GM21619 (cell line): ENCODE data around the gene PDE6H.

ENCODE experiments used
- ATAC-seq: cut with Tn5 transposase; IDR thresholded peaks from one replicate; pipeline ENCODE4 v1.9.1; 2021; ENCODE audit not compliant: unreplicated experiment

Gene PDE6H

DNA sequence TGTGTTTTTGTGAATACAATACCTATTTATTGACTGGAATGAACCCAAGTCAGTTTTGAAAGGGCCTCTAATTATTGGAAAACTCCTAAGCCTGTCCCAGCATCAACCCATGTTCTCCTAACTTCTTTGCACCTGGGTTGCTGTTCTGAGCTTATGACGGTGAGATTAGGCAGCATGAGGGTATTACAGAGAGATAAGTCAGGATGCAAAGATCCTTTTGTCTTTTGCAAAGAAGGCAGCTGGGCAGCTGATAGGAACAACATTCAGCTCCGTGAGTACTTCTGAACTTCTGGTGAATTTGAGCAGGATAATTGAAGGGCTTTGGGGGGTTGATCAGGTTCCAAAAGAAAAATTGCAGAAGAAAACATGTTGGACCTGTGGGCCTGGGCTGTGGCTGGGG is at the start of gene PDE6H:
TSS of gene PDE6H (plus strand) at position 227 of the 400 bp plus-strand sequence. CDS start 4,971 bp downstream, outside the sequence.
- ATAC-seq = no peak

DNA sequence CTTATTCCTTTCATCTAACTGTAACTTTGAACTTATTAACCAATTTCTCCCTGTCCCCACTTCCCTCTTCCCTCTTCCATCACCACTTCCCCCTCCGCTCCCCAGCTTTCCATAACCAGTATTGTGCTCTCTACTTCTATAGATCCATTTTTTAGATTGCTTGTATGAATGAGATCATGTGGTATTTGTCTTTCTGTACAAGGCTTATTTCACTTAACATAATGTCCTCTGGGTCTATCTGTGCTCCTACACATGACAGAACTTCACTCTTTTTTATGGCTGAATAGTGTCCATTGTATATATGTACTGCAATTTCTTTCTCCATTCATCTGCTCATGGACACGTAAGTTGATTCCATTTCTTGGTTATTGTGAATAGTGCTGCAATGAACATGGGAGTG is 48.9 kb upstream of the PDE6H start:
- no peak for ATAC-seq

DNA sequence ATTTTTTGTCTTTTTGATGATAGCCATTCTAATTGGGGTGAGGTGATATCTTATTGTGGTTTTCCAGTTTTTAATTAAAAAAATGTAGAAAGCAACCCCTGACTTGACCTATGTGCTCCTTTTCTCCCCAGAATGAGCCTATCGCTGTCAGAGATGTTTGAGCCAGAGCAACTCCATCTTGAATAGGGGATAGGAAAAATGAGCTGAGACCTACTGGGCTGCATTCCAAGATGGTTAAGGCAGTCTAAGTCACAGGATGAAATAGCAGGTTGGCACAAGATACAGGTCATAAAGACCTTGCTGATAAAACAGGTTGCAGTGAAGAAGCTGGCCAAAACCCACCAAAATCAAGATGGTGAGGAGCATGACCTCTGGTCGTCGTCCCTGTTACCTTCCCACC is 48.3 kb upstream of the PDE6H start:
- ATAC-seq = no peak

DNA sequence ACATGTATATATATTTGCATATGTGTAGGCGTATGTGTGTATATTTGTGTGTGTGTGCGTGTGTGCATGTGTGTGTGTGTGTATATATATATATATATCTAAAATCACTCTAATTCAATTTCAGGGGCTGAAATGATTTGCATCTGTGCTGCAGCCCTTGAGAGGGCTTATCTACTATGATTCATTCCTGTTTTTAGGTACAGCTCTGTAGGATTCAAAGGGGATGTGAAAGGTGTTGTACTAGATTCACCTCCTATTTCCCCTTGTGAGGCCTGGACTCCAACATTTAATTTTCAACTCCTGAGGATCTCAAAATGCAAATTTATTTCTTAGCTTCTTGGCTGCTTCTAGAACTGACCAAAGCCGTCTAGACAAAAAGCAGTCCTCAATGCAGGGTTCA is 45.6 kb upstream of the PDE6H start:
- ATAC-seq = no peak

DNA sequence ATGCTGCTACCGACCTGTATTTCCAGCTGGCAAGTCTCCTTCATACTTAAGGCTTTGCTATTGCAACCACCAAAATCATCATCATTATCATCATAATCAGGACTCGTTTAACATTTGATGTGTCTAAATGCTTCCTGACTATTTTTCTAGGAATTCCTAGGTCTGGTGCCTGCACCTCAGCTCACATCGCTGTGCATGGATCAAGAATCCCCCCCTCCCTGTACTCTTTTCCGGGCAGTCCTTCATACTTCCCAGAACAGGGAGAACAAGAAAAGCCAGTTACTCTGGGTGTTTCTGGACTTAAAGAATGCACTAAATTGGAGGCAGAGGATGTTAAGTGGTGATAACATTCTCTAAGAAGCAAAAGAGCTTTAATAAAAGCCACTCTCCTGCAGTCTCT is 43.9 kb upstream of the PDE6H start:
- ATAC-seq = no peak

DNA sequence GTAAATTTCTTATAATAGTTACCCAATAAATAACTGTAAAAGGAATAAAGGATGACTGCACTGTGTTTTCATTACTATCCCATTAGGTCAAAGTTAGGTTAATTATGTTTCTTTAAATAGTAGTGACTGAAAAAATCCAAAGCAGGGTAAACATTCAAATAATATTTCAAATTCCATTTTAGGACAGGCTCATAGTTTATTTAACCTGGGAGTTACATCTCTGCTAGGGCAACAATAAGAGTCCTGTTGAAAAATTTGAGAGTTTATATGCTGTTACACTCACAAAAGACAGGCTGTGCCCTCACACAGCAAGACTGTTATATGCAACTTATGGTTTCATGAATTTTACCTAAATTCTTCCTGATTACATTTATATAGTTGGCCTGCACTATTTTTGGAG is 42.5 kb upstream of the PDE6H start:
- ATAC-seq = no peak

DNA sequence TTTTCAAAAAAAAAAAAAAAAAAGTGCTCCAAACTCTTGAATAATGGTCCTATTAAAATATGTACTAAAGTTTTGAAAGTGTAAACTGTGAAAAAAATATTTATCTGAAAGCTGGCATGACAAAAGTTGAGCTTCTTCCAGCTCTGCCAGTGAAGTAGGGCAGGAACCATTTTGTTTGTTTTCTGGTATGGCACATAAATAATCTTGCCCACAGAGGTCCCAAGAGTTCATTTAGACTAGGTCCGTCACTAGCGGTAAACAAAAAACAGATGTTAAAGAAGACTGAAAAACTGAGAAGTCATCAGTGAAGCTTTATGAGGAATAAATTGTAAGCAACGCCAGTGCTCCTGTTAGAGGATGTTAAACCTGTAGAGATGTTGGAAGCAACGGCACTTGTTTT is 41.5 kb upstream of the PDE6H start:
- no peak for ATAC-seq

DNA sequence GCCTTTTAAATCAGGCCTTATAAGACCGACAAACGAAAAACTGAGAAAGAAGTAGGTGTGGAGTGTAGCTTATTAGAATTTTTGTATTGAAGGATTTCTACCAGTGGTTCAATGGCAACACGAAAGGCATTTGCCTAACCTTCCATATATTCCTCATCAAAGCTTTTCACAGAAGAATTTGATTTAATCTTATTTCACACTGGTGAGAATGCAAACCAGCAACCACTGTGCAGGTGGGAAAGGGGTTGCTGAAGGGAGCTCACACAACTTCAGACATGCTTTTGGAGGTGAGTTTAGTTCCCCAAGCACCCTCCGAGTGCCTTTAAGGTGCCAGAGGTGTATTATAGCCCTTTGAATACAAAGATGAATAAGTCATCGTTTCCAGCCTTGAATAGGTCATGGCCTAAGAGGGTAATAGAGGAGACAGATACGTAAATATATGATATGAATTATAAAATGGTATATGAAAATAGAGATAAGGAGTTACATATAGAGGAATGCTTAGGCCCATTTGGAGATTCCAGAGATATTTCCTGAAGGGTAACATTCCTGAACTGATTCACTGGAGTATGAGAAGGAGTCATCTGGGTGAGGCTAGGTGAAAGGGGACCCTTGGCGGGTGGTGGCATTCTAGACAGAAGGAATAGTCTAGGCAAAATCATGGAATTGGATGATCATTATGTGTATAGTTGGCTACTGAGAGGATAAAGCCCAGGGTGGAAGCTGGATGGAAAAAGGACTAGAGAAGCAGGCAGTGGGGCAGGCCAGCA is 40.9 kb upstream of the PDE6H start:
- ATAC-seq = no peak

DNA sequence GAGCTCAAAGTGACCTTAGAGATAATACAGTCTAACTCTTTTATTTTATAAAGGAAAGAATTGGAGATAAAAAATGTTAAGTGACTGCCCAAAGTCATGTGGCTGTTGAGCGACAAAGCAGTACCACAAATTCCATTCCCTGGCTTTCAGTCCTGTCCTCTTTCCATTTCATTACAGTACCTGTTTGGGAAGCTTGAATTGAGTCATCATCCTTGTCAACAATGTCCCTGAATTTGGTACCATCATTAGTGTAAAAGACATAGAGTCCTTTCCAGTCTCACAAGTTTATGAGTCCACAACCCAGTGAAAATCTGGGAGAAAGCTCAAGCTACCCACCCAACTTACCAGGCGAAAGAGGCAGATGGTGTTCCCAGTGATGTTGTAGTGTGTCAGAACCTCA is 38.3 kb upstream of the PDE6H start:
- no peak for ATAC-seq

DNA sequence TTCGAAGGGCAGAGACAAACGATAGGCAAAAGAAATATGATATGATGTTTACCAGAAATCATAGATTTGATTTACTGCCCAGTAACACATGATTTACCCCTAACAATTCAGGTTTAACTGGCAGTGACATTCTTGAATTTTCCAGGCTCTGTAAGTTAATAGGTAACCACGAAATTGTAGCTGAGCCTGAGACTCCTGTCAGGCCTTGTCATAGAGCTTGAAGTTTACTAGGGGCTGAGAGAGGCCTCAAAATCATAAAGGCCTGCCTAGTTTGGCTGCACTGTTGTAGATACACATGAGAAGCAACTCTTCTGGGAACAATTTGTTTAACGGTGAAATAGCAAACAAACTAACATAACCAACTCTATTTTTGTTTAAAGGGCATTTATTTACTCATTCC is 37.8 kb upstream of the PDE6H start:
- ATAC-seq = no peak

DNA sequence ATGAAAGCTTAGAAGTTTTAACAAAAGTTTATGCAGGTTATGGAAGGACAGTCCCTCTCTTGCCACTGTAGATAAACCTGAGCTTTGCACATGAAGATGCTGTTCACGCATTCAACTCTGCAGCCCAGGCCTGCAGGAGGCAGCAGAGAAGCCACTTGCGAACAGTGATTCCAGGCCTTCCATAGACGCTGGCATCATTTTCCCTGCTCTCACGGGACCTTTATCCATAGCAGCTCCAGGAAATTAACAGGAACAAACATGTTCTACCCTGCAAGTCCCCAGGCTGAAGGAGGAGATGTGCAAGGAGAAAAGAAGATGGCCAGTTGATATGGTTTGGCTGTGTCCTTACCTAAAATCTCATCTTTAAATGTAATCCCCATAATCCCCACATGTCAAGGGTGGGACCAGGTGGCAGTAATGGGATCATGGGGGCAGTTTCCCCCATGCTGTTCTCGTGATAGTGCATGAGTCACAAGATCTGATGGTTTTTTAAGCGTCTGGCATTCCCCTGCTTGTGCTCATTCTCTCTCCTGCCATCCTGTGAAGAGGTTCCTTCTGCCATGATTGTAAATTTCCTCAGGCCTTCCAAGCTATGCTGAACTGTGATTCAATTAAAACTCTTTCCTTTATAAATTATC is 36.5 kb upstream of the PDE6H start:
- no peak for ATAC-seq

DNA sequence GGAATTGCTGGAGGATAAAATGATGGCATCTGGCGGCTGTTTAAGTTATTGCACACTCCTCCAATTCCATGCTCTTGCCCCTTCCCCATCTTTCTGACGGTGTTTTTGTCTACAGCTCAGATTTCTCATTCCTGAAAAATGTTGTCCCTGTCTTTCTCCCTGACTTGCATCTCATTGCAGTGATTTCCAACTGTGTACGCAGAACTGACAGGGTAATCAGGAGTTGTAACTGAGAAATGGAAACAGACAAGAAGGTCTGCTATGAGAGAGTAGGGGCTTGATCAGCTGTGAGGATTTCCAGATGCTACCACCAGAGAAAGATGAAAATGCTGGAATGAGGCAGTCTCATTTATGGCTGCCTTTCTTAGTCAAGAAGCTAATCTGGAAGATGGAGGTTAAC is 35.8 kb upstream of the PDE6H start:
- no peak for ATAC-seq

DNA sequence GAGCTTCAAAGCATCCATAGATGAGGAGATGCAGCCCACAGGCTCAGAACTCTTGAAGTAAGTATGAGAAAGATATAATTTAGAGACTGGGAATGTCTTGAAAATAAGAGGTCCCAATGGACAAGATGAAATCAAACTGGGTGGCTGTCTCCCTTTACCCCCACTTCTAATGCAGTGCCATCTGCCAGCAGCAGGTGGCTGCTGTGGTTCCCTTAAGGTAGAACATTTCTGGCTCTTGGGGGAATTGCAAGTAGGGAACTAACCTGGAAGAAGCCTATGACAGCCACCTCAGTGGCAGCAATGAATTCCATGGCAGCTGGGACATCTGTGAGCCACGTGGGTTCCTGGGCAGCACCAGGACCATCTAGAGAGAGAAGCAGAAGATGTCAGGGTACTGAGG is 35.2 kb upstream of the PDE6H start:
- no peak for ATAC-seq

DNA sequence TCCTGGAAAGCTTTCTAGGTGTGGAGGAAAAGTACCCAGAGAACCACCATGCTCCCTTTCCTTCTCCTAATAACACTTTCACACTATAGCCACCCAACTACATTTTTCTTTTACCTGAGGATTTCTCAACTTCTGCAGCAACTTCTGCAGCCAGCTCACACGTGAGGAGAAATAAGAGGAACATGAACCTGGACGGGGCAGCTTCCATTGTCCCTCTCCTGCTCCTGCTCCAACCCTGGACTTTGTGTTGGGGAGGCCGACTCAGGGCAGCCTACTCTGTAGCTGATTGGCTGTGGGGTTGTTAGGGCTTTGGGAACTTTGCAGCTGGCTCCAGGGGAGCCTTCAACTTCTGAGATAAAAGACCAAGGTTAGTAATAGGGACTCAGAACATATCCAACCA is 34.5 kb upstream of the PDE6H start, which contains the start of gene ERP27:
TSS of gene ERP27 (minus strand) at position 237 of the 400 bp plus-strand sequence. CDS start at position 208, 29 bp downstream.
- ATAC-seq = no peak

DNA sequence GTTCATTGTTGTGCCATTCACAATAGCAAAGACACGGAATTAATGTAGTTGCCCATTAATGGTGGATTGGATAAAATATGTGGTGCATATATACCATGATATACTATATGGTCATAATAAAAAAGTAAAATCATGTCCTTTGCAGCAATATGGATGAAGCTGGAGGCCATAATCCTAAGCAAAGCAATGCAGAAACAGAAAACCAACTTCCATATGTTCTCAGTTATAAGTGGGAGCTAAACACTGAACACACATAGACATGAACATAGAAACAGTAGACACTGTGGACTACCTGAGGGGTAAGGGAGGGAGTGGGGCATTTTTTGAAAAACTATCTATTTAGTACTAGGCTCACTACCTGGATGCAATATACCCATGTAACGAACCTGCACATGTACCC is 31.5 kb upstream of the PDE6H start:
- ATAC-seq = no peak

DNA sequence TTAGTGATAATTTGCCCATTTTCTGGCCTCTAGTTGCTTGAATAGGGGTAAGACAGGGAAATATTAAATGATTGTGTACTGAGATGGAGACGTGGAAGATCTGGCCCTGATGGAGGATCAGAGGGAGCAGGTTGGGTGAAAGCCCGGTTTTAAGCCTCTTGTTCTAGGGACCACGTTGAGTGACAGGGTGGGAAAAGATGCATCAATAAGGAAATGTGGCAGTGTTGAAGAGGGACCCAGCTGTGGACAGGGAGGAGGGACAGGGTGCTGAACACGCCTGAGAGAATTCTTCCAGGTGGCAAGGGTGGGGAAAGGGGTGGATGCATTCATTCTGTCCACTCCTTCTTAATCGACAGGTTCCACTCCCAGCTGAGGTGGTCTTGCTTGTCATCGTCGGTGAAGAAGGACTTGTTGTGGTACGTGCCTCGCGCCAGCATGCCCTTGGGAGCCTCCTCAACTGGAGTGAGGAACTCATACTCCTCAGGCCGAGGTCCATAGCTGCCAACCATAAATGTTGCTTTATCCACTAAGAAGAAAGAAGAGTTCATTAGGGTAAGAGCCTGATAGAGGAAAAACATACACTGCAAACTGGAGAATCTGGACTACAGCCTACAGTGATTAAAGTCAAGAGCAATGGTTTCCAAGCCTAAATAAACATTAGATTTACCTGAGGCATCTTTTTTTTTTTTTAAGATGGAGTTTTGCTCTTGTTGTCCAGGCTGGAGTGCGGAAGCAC is 30.5 kb upstream of the PDE6H start:
- no peak for ATAC-seq

DNA sequence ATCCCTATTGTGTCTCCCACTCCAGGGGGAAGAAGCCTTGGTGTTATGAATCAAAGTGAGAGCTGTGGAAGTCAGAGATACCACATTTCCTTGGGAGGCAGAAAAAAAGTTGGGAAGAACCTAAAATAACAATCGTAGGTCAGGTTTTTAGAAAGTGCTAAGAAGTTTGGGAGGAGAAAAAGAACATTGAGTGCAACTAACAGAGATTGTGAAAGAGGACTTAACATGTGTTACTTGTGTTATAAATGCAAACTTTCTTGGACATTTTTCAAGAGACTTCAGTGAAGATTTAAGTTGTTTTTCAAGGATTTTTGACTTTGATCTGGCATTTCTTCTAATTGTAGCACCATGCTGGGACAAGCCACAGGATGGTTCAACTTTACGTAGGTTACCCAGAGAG is 26.7 kb upstream of the PDE6H start:
- no peak for ATAC-seq

DNA sequence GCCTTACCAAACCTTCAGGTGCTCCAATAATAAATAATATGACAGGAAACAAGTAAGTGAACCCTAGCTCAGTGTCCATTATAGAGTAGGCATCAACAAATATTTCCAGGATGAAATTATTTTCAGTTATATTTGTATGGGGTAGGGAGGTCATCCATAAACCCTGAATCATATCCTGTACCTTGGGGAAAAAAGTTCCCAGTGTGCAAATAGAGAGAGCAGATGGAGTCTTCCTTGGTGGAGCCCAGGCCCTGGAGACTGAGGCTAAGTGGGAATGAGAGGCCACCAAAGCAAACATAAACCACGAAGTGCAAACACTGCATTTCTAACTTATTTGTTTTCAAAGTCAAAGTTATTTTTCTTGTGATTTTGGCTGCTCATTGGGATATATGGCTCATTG is 26.0 kb upstream of the PDE6H start:
- no peak for ATAC-seq

DNA sequence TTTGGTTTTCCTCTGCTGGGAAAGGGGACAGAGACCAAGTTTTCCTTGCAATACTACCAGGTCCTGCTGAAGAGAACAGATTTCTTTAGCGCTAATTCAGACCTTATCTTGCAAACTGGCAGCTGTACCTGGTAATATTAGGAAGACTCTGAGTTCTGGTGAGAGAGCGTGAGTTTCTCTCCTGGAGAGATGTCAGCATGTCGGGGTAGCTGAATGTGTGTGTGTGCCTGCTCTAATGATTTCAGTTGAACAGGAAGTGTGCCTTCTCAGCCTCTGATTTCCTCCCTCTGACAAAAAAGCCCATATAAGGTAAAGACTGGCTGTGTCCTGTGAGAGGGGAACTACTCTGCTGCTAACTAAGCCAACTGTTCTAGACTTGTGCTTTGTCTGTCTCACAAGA is 24.2 kb upstream of the PDE6H start:
- ATAC-seq = peak; percentile 91

DNA sequence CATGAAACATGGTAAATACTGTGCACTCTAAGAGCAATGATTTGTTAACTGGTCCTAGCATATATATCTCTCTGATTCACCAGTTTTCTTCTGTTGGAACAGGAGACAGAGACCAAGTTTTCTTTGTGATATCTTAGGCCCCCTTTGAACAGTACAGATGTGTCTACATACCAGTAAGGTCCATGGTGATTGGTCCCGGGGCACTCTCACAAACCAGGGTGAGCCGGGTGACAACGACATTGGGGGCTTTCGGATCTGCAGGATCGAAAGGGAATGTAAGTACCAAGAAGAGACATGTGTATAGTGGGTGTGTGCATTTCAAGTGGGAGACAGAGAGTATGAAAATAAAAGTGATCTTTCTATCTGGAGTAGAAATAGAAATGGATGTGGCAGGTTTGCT is 23.2 kb upstream of the PDE6H start:
- no peak for ATAC-seq

DNA sequence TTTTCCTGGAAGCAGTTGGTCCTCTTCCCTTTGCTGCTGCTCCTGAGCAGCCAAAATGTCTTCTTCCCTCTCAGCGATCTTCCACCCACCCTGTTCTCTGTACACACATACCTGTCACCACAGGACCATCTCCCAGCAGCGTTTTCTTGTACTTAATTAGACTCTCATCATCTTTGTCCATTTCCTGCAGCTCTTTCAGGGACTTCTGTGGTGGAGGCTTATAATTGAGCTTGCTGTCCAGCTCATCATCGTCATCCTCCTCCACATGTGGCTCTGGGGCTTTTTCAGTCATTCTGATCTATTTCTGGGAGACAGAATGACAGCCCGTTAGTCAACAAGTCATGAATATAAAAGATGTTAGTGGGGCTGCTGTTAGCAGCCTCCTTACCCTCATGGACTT is 22.4 kb upstream of the PDE6H start:
- no peak for ATAC-seq
